CD14-positive monocyte (primary cell): ENCODE measurements around the gene TFB1M. TPM values are rescaled to one million over a fixed set of nuclear protein-coding genes. Genes with fewer than 3 reads are reported as not detected.

Experiments
- DNase-seq, 3 donors: peaks; one replicate each; pipeline ENCODE4 v3.0.0-alpha.2; 2011 to 2022
- H2AFZ ChIP-seq: 2 replicates; pipeline ENCODE4 v1.6.0; 2012; ENCODE audit warnings: mild to moderate bottlenecking, low read depth, low read length, inconsistent platforms; ENCODE audit not compliant: insufficient read depth, poor library complexity, severe bottlenecking
- H3K27ac ChIP-seq, 2 donors: 1 replicate in 1 of 2; 2 replicates in 1 of 2; pipeline ENCODE4 v1.5.1; 2012 to 2013; ENCODE audit warnings: low read length in 2 of 2, control low read depth in 1 of 2, inconsistent platforms in 1 of 2, low read depth in 1 of 2, mild to moderate bottlenecking in 1 of 2
- H3K27me3 ChIP-seq, 2 donors: one replicate each; pipeline versions ENCODE4 v1.6.0 to v1.6.1; 2011 to 2013; ENCODE audit warnings: low read length in 2 of 2; ENCODE audit not compliant: control insufficient read depth in 2 of 2, insufficient read depth in 2 of 2
- H3K36me3 ChIP-seq, 2 donors: replicated peaks in 1 of 2; 1 replicate in 1 of 2; 2 replicates in 1 of 2; pipeline versions ENCODE4 v1.5.1 to v1.6.1; 2012 to 2013; ENCODE audit warnings: low read length in 2 of 2, control low read depth in 1 of 2, inconsistent platforms in 1 of 2, mild to moderate bottlenecking in 1 of 2; ENCODE audit not compliant: insufficient read depth in 2 of 2, control insufficient read depth in 1 of 2
- H3K4me1 ChIP-seq, 2 donors: 1 replicate in 1 of 2; 2 replicates in 1 of 2; pipeline versions ENCODE4 v1.5.1 to v1.6.1; 2012 to 2013; ENCODE audit warnings: low read length in 2 of 2, control low read depth in 1 of 2, inconsistent platforms in 1 of 2, mild to moderate bottlenecking in 1 of 2, moderate library complexity in 1 of 2; ENCODE audit not compliant: insufficient read depth in 2 of 2, control insufficient read depth in 1 of 2
- H3K4me2 ChIP-seq: replicated peaks from 2 replicates; pipeline ENCODE3; 2012; ENCODE audit warnings: low read length, moderate library complexity, mild to moderate bottlenecking; ENCODE audit not compliant: poor library complexity, severe bottlenecking; ENCODE audit errors: extremely low read depth
- H3K4me3 ChIP-seq, 3 experiments: fragments of 200-600 bp in 1 of 3; sonication (generic) in 1 of 3; replicated peaks in 1 of 3; 1 replicate in 2 of 3; 2 replicates in 1 of 3; pipeline ENCODE4 v1.5.1; 2011 to 2013; ENCODE audit warnings: low read length in 3 of 3, mild to moderate bottlenecking in 3 of 3, control low read depth in 2 of 3, low read depth in 2 of 3, inconsistent platforms in 1 of 3, moderate library complexity in 1 of 3
- H3K79me2 ChIP-seq: 2 replicates; pipeline ENCODE4 v1.6.0; 2012; ENCODE audit warnings: mild to moderate bottlenecking, control low read depth, inconsistent platforms, low read length, moderate library complexity; ENCODE audit not compliant: insufficient read depth
- H3K9ac ChIP-seq: 2 replicates; pipeline ENCODE4 v1.6.0; 2017; ENCODE audit warnings: low read length, mild to moderate bottlenecking; ENCODE audit not compliant: insufficient read depth, poor library complexity, severe bottlenecking
- H3K9me3 ChIP-seq, 2 donors: replicated peaks in 1 of 2; 1 replicate in 1 of 2; 2 replicates in 1 of 2; pipeline versions ENCODE4 v1.5.1 to v1.6.1; 2012 to 2013; ENCODE audit warnings: low read length in 2 of 2, control low read depth in 1 of 2; ENCODE audit not compliant: control insufficient read depth in 1 of 2, insufficient read depth in 1 of 2
- H4K20me1 ChIP-seq: 2 replicates; pipeline ENCODE4 v1.6.0; 2012; ENCODE audit warnings: mild to moderate bottlenecking, low read length, control low read depth, moderate library complexity; ENCODE audit not compliant: insufficient read depth
- H3K27ac Mint-ChIP-seq, 7 donors: one replicate each; pipeline ENCODE4 v1.8.0; 2020; ENCODE audit warnings: mild to moderate bottlenecking in 7 of 7, mixed read lengths in 7 of 7, moderate library complexity in 6 of 7, inconsistent platforms in 2 of 7
- H3K27me3 Mint-ChIP-seq, 3 donors: one replicate each; pipeline ENCODE4 v1.8.0; 2021 to 2022; ENCODE audit warnings: low read depth in 3 of 3, mild to moderate bottlenecking in 3 of 3, mixed read lengths in 3 of 3, moderate library complexity in 3 of 3, inconsistent platforms in 1 of 3
- H3K36me3 Mint-ChIP-seq, 2 donors: one replicate each; pipeline ENCODE4 v1.8.0; 2020; ENCODE audit warnings: mixed read lengths in 2 of 2, inconsistent platforms in 1 of 2, mild to moderate bottlenecking in 1 of 2
- H3K4me1 Mint-ChIP-seq: one replicate; pipeline ENCODE4 v1.8.0; 2020; ENCODE audit warnings: mild to moderate bottlenecking, mixed read lengths
- H3K4me3 Mint-ChIP-seq, 2 donors: one replicate each; pipeline ENCODE4 v1.8.0; 2020; ENCODE audit warnings: mild to moderate bottlenecking in 2 of 2, mixed read lengths in 2 of 2, moderate library complexity in 1 of 2
- H3K9me3 Mint-ChIP-seq, 7 donors: one replicate each; pipeline ENCODE4 v1.8.0; 2020 to 2022; ENCODE audit warnings: mixed read lengths in 7 of 7, mild to moderate bottlenecking in 6 of 7, moderate library complexity in 6 of 7, inconsistent platforms in 2 of 7
- CTCF ChIP-seq: fragments of 200-600 bp; IDR thresholded peaks from one replicate; pipeline ENCODE4 v1.8.0; 2022; ENCODE audit warnings: antibody characterized with exemption, mild to moderate bottlenecking
- WGBS: methylation state at CpG from one replicate; pipeline ENCODE4 v1.1.5; 2013; ENCODE audit warnings: missing lambda C conversion rate; ENCODE audit not compliant: insufficient coverage; 5-methylcytosine and 5-hydroxymethylcytosine counted together
- intact Hi-C, 2 donors: fragments of 100-400 bp; cut with micrococcal nuclease; formaldehyde crosslinking; loops; one replicate each; pipeline versions ENCODE4 v1.15.0 to v1.15.1; 2023
- polyA plus RNA-seq, 3 donors: library from polyadenylated mRNA; depleted of rRNA in 1 of 3; unstranded in 2 of 3; stranded (reverse) in 1 of 3; fragments of 300-500 nt in 2 of 3; fragments of >200 nt in 1 of 3; fragmentation: Illumina TruSeq in 2 of 3; gene quantifications; 1 replicate in 2 of 3; 2 replicates in 1 of 3; pipeline ENCODE4 v1.2.3, GENCODE V29; 2012 to 2021

The TFB1M gene
- polyA plus RNA-seq, 3 donors = 4.8 to 5.4 (median 4.8) TPM

GRCh38 chr6:155328539-155329459 is 14.5 kb upstream of the TFB1M start:
- Histone ChIP-seq H3K4me2 (no peak overlapping the region), H3K4me3 (no peak overlapping the region), H2AFZ (peak overlapping the region; percentile 32), H3K9me3 (no peaks in the 10 kb centered on the region), H3K27ac (no peak overlapping the region), H3K79me2 (no peaks in the 10 kb centered on the region), H3K4me1 (no peaks in the 10 kb centered on the region), H3K9ac (no peak overlapping the region), H3K36me3 (no peaks in the 10 kb centered on the region), H3K27me3 (no peaks in the 10 kb centered on the region), H4K20me1 (no peaks in the 10 kb centered on the region)
- Mint-ChIP-seq H3K4me3 (no peak overlapping the region), H3K36me3 (no peaks in the 10 kb centered on the region), H3K9me3 (no peaks in the 10 kb centered on the region), H3K27ac (peak overlapping the region in 2 of 7 donors; percentile 9 to 32), H3K27me3 (peaks cover 0 to 5% (median 0%) of the 10 kb centered on the region in 3 donors), H3K4me1 (peaks cover 2% of the 10 kb centered on the region)
- intact Hi-C loops = loop anchor here (5.0 to 10.0 kb wide), 3 partner anchors 96 to 1359 kb away; no protein-coding TSS in a partner anchor
- DNase-seq = no peak
- no CpG with 5 or more reads among the region's 6 CpGs for WGBS
- no peak for TF ChIP-seq CTCF

- no peaks in the 10 kb centered on the region for H3K79me2 ChIP-seq
- H3K27ac Mint-ChIP-seq = peak overlapping the region in 2 of 7 donors; percentile 0 to 32
- no peak for DNase-seq
- no peak overlapping the region for H3K4me3 Mint-ChIP-seq
- WGBS = 86% methylated on average over 4 of the region's 6 CpGs
- no peak overlapping the region for H3K4me2 ChIP-seq
- H3K9ac ChIP-seq = no peak overlapping the region
- no peaks in the 10 kb centered on the region for H3K27me3 ChIP-seq
- peaks cover 2% of the 10 kb centered on the region for H3K4me1 Mint-ChIP-seq
- no peaks in the 10 kb centered on the region for H4K20me1 ChIP-seq
- H3K36me3 Mint-ChIP-seq = no peaks in the 10 kb centered on the region
- no peak for TF ChIP-seq CTCF
- no peaks in the 10 kb centered on the region for H3K9me3 Mint-ChIP-seq
- peak overlapping the region; percentile 32 for H2AFZ ChIP-seq
- H3K27ac ChIP-seq = no peak overlapping the region
- intact Hi-C loops = loop anchor here (5.0 to 10.0 kb wide), 3 partner anchors 97 to 1359 kb away; no protein-coding TSS in a partner anchor
- H3K4me1 ChIP-seq = no peaks in the 10 kb centered on the region
- H3K27me3 Mint-ChIP-seq = peaks cover 0 to 5% (median 0%) of the 10 kb centered on the region in 3 donors
- no peak overlapping the region for H3K4me3 ChIP-seq
- H3K36me3 ChIP-seq = no peaks in the 10 kb centered on the region
- no peaks in the 10 kb centered on the region for H3K9me3 ChIP-seq
Observed at GRCh38 chr6:155328074-155328538, 13.8 kb upstream of the TFB1M start.
